Measurements from ENCODE around the gene CYRIA.

The CYRIA gene

GRCh38 chr2:16657671-16658070 is 8.0 kb downstream of the CYRIA start:
- TF ChIP-seq, protein P1, sequence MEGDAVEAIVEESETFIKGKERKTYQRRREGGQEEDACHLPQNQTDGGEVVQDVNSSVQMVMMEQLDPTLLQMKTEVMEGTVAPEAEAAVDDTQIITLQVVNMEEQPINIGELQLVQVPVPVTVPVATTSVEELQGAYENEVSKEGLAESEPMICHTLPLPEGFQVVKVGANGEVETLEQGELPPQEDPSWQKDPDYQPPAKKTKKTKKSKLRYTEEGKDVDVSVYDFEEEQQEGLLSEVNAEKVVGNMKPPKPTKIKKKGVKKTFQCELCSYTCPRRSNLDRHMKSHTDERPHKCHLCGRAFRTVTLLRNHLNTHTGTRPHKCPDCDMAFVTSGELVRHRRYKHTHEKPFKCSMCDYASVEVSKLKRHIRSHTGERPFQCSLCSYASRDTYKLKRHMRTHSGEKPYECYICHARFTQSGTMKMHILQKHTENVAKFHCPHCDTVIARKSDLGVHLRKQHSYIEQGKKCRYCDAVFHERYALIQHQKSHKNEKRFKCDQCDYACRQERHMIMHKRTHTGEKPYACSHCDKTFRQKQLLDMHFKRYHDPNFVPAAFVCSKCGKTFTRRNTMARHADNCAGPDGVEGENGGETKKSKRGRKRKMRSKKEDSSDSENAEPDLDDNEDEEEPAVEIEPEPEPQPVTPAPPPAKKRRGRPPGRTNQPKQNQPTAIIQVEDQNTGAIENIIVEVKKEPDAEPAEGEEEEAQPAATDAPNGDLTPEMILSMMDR (IDR thresholded peaks at IDR 0.05) = no peak
- peak overlapping the region in 1 of 2 donors; percentile 33 for H3K27ac ChIP-seq

DNA sequence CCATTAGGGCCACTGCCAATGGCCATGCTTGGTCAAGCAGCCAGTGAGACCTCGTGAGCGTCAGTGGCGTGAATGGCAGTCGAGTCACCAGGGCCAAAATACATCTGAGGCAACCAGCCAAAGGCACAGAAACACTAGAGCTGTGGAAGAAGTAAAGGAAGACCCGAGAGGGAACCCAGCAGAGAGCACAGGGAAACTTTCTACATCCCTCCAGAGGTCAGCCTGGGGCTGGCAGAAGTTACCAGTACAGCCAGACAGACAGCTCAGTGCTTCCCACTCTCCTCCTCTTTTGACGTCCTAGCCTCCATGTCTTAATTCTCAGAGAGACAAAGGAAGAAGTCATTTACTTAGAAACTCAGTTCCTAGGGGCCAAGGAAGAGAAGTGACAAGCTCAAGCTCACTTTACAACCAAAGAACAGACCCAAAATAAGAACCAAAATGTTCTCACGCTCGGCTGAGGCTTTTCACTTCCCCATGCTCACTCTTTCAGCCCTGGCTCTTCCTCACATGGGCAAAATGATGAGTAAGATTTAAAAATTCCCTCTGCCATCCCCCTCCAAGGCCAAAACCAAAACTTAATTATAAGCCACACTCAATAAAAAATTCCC is 8.7 kb downstream of the CYRIA start:
- peak; percentile 71 for DNase-seq (ENCODE audit: low spot score)

More at GRCh38 chr2:16657671-16658070, 8.0 kb downstream of the CYRIA start:
- H3K4me3 ChIP-seq = no peak overlapping the region
- DNase-seq (ENCODE audit: low spot score) = no peak

GRCh38 chr2:16655905-16656642 is 9.6 kb downstream of the CYRIA start:
- no peak overlapping the region for H3K4me3 ChIP-seq
- TF ChIP-seq, protein P1 (IDR thresholded peaks at IDR 0.05) = no peak
- peak overlapping the region in 1 of 2 donors; percentile 60 for H3K27ac ChIP-seq
- DNase-seq (ENCODE audit: low spot score) = peak; percentile 28

More for the DNA sequence above, 8.7 kb downstream of the CYRIA start:
- Histone ChIP-seq H3K4me3 (no peak overlapping the region), H3K27ac (peak overlapping the region in 1 of 2 donors; percentile 60)
- TF ChIP-seq, protein P1 (IDR thresholded peaks at IDR 0.05) = no peak

DNA sequence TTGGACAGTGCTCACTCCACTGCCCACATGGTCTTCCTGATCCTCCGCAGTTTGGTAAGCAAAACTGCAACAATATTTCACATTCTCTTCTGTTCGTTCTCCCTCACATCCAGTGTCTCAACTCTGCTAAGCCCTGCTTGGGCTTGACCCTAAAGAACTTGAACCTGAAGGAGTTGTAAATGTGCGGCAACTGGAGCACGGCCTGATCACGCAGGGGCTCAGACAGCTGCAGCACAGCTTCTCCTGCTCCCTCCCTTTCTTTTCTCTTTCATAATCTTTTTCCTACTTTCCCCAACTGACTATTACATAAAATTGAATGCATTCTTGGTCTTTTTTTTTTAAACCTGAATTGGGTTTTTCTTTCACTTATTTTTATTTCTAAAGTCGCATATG is 10.2 kb downstream of the CYRIA start:
- peak; percentile 14 for DNase-seq (ENCODE audit: low spot score)

DNA sequence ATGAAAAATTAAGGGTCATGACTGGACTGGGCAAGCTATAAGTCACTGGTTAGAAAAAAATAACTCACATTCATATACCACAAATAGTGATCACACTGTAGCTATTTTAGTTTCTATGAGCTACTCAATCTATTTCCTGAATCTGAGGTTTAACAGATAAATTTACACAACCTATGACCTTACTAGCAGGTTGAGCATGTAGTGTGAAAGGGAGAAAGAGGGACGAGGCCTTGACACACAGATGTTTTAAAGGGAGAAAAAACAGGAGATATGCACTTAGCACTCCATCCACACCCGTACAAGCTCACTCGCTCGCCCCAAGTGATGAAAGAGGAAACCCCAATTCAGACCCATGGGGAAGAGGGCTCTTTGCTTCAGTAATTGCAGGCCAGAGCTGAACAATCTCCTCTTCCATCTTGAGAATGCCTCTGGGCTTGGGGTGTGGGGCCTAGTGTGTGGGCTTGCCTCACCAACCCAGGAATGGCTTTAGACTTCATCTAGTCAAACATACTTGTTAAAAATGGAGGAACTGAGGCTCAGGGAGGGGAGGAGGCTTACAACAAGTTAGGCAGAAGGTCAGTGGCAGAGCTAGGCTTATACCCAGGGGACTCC is 10.7 kb downstream of the CYRIA start:
- TF ChIP-seq, protein P1 (IDR thresholded peaks at IDR 0.05) = no peak
- H3K27ac ChIP-seq = no peak overlapping the region
- no peak overlapping the region for H3K4me3 ChIP-seq
- DNase-seq (ENCODE audit: low spot score) = peak; percentile 58

More for the DNA sequence above, 10.2 kb downstream of the CYRIA start:
- Histone ChIP-seq H3K27ac (no peak overlapping the region), H3K4me3 (no peak overlapping the region)
- TF ChIP-seq, protein P1 (IDR thresholded peaks at IDR 0.05) = no peak

- Histone ChIP-seq H3K27ac (peak overlapping the region in 1 of 2 donors; percentile 27), H3K4me3 (no peak overlapping the region)
- TF ChIP-seq, protein P1 (IDR thresholded peaks at IDR 0.05) = no peak
- DNase-seq (ENCODE audit: low spot score) = peak; percentile 40
Observed at GRCh38 chr2:16653799-16654198, 11.8 kb downstream of the CYRIA start.

Data from coronary artery (tissue), 2 donors.